ENCODE results near the gene CYFIP1. TPM values are rescaled to one million over a fixed set of nuclear protein-coding genes. Genes with fewer than 3 reads are reported as not detected.

CYFIP1 gene
- total and polyA plus RNA-seq, 10 of the 15 experiments (the other 5 are each of a cell fraction or from before 2014, with no cell fraction given): 3.5 to 46.2 (median 28.3) TPM

- Histone ChIP-seq H3K9me3 (replicated peaks; ENCODE audit: control insufficient read depth, insufficient read depth, low read length) (no peaks in the 10 kb centered on the region), H3K9ac (ENCODE audit: control insufficient read depth, insufficient read depth, low read length) (no peak overlapping the region), H3K4me2 (ENCODE audit: control insufficient read depth, insufficient read depth) (no peak overlapping the region), H3K27me3 (replicated peaks in 1 of 2; ENCODE audit: control insufficient read depth in 2 of 2, insufficient read depth in 2 of 2, low read length in 1 of 2) (no peaks in the 10 kb centered on the region), H3K27ac (ENCODE audit: control insufficient read depth, insufficient read depth) (no peak overlapping the region), H4K20me1 (ENCODE audit: control insufficient read depth, insufficient read depth) (no peaks in the 10 kb centered on the region), H2AFZ (ENCODE audit: control insufficient read depth, low read depth, low read length) (no peak overlapping the region), H3K4me3 (no peak overlapping the region), H3K36me3 (ENCODE audit: control insufficient read depth in 2 of 2, insufficient read depth in 2 of 2, low read length in 1 of 2) (peaks cover 4 to 12% of the 10 kb centered on the region in 2 experiments; a peak in 3 of 4 replicates), H3K4me1 (ENCODE audit: control insufficient read depth, insufficient read depth, low read length) (no peaks in the 10 kb centered on the region), H3K79me2 (ENCODE audit: control insufficient read depth, insufficient read depth, low read length) (no peaks in the 10 kb centered on the region)
- POLR2A ChIA-PET: no interaction called here
- 96% methylated on average over 13 of the region's 13 CpGs for WGBS (ENCODE audit: insufficient coverage, insufficient replicate concordance, low lambda C conversion rate, missing lambda C conversion rate)
- in situ Hi-C loops (cut with MboI) (no loop called here), intact Hi-C loops (cut with micrococcal nuclease; ENCODE audit: unreplicated experiment) (no loop called here)
- CTCF ChIA-PET: no interaction called here
- no peak for DNase-seq (ENCODE audit: low read depth, low spot score)
- no peak for FAIRE-seq
- SMC1A ChIA-PET (ENCODE audit: uncharacterized antibody, unreplicated experiment): interaction anchor here (0.8 kb wide), 1 partner anchor 42 kb away, joined by 3 read pairs; no protein-coding TSS in a partner anchor
- no peak for ATAC-seq
- RAD21 ChIA-PET (ENCODE audit: unreplicated experiment): no interaction called here
- no TSS peak for BruUV-seq (replicated peaks)
- TF ChIP-seq TCF7 (IDR thresholded peaks at IDR 0.05; ENCODE audit: borderline replicate concordance) (no peak), RELB (IDR thresholded peaks at IDR 0.05; ENCODE audit: low read depth) (no peak), ZNF24 (IDR thresholded peaks at IDR 0.05) (no peak), PML (IDR thresholded peaks at IDR 0.05; ENCODE audit: low read length) (no peak), RAD21 (IDR thresholded peaks at IDR 0.05; ENCODE audit: insufficient read depth, low read depth, low read length) (no peak), NBN (IDR thresholded peaks at IDR 0.05) (no peak), BMI1 (IDR thresholded peaks at IDR 0.05; ENCODE audit: borderline replicate concordance) (no peak), KDM1A (IDR thresholded peaks at IDR 0.05; ENCODE audit: borderline replicate concordance) (no peak), REST (IDR thresholded peaks at IDR 0.05; ENCODE audit: low read depth, low read length) (no peak), ZBED1 (IDR thresholded peaks at IDR 0.05; ENCODE audit: borderline replicate concordance) (no peak), RFX5 (IDR thresholded peaks at IDR 0.05; ENCODE audit: low read depth, low read length) (no peak)
- TF ChIP-seq, protein P1, sequence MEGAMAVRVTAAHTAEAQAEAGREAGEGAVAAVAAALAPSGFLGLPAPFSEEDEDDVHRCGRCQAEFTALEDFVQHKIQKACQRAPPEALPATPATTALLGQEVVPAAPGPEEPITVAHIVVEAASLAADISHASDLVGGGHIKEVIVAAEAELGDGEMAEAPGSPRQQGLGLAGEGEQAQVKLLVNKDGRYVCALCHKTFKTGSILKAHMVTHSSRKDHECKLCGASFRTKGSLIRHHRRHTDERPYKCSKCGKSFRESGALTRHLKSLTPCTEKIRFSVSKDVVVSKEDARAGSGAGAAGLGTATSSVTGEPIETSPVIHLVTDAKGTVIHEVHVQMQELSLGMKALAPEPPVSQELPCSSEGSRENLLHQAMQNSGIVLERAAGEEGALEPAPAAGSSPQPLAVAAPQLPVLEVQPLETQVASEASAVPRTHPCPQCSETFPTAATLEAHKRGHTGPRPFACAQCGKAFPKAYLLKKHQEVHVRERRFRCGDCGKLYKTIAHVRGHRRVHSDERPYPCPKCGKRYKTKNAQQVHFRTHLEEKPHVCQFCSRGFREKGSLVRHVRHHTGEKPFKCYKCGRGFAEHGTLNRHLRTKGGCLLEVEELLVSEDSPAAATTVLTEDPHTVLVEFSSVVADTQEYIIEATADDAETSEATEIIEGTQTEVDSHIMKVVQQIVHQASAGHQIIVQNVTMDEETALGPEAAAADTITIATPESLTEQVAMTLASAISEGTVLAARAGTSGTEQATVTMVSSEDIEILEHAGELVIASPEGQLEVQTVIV (IDR thresholded peaks at IDR 0.05; ENCODE audit: borderline replicate concordance, partially characterized antibody): no peak
- TF ChIP-seq, protein P2, sequence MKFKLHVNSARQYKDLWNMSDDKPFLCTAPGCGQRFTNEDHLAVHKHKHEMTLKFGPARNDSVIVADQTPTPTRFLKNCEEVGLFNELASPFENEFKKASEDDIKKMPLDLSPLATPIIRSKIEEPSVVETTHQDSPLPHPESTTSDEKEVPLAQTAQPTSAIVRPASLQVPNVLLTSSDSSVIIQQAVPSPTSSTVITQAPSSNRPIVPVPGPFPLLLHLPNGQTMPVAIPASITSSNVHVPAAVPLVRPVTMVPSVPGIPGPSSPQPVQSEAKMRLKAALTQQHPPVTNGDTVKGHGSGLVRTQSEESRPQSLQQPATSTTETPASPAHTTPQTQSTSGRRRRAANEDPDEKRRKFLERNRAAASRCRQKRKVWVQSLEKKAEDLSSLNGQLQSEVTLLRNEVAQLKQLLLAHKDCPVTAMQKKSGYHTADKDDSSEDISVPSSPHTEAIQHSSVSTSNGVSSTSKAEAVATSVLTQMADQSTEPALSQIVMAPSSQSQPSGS (IDR thresholded peaks at IDR 0.05; ENCODE audit: low read length): no peak
- TF ChIP-seq, protein P3, sequence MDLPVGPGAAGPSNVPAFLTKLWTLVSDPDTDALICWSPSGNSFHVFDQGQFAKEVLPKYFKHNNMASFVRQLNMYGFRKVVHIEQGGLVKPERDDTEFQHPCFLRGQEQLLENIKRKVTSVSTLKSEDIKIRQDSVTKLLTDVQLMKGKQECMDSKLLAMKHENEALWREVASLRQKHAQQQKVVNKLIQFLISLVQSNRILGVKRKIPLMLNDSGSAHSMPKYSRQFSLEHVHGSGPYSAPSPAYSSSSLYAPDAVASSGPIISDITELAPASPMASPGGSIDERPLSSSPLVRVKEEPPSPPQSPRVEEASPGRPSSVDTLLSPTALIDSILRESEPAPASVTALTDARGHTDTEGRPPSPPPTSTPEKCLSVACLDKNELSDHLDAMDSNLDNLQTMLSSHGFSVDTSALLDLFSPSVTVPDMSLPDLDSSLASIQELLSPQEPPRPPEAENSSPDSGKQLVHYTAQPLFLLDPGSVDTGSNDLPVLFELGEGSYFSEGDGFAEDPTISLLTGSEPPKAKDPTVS (IDR thresholded peaks at IDR 0.05; ENCODE audit: low read depth, low read length): no peak
Observed at GRCh38 chr15:22883196-22883595, 97.0 kb downstream of the CYFIP1 start.

Measured in GM12878 (cell line).